Stimulated activated CD4-positive, alpha-beta T cell treated with anti-CD3 and anti-CD28 coated beads, Interleukin-15, amount 100 ng/mL, for 48 hours (primary cell): ENCODE data around the gene CDH20.
"Not testable (repeated sequence)": the region's sequence is repeated elsewhere in the genome, so short reads cannot be mapped to it uniquely, and the experiment has no call there.

Experiments
- DNase-seq, 2 donors: peaks; one replicate each; pipeline ENCODE4 v3.0.0-alpha.2; 2020; ENCODE audit warnings: low read depth in 2 of 2

CDH20 gene

GRCh38 chr18:61348230-61348629 lies 15.0 kb downstream of the CDH20 start:
- DNase-seq, result no peak

- no peak for DNase-seq
Observed at GRCh38 chr18:61350578-61350977, 17.3 kb downstream of the CDH20 start.

- DNase-seq, result no peak
Observed at GRCh38 chr18:61352059-61352458, 18.8 kb downstream of the CDH20 start.

GRCh38 chr18:61352611-61353010 lies 19.4 kb downstream of the CDH20 start:
- DNase-seq, result no peak

GRCh38 chr18:61360404-61361383 lies 27.5 kb downstream of the CDH20 start:
- no peak for DNase-seq

- DNase-seq, result no peak
Observed at GRCh38 chr18:61362511-61362910, 29.3 kb downstream of the CDH20 start.

- DNase-seq, result no peak
Observed at GRCh38 chr18:61364953-61365352, 31.7 kb downstream of the CDH20 start.

- DNase-seq, result no peak
Observed at GRCh38 chr18:61368001-61368400, 34.8 kb downstream of the CDH20 start.

- DNase-seq, result not testable (repeated sequence)
Observed at GRCh38 chr18:61369671-61370070, 36.4 kb downstream of the CDH20 start.

GRCh38 chr18:61371111-61371510 lies 37.9 kb downstream of the CDH20 start:
- no peak for DNase-seq

GRCh38 chr18:61379827-61380226 lies 46.6 kb downstream of the CDH20 start:
- DNase-seq, result no peak

- DNase-seq, result no peak
Observed at GRCh38 chr18:61388010-61388409, 54.8 kb downstream of the CDH20 start.

- DNase-seq, result no peak
Observed at GRCh38 chr18:61394983-61395382, 61.8 kb downstream of the CDH20 start.

GRCh38 chr18:61397222-61397621 lies 64.0 kb downstream of the CDH20 start:
- no peak for DNase-seq

- DNase-seq, result no peak
Observed at GRCh38 chr18:61398961-61399705, 65.9 kb downstream of the CDH20 start.

- no peak for DNase-seq
Observed at GRCh38 chr18:61400016-61400635, 66.9 kb downstream of the CDH20 start.

GRCh38 chr18:61400716-61401115 lies 67.5 kb downstream of the CDH20 start:
- no peak for DNase-seq

- DNase-seq, result no peak
Observed at GRCh38 chr18:61402726-61403125, 69.5 kb downstream of the CDH20 start.

GRCh38 chr18:61413396-61413795 lies 80.2 kb downstream of the CDH20 start:
- DNase-seq, result no peak

GRCh38 chr18:61414086-61414485 lies 80.9 kb downstream of the CDH20 start:
- no peak for DNase-seq

- no peak for DNase-seq
Observed at GRCh38 chr18:61419763-61420162, 86.5 kb downstream of the CDH20 start.

- DNase-seq, result no peak
Observed at GRCh38 chr18:61420218-61420885, 87.1 kb downstream of the CDH20 start.
